OCI-LY7 (cell line): ENCODE measurements around the gene GRID2.

Experiments used
- EZH2phosphoT487 ChIP-seq: fragments of 200-600 bp; sonication (generic); IDR thresholded peaks from 2 replicates; pipeline ENCODE4 v1.6.1; 2018; ENCODE audit warnings: low read depth, borderline replicate concordance, mild to moderate bottlenecking, mixed run types, antibody characterized with exemption, low read length, moderate library complexity, mixed read lengths
- TF ChIP-seq, protein P1 (sequence below): fragments of 200-600 bp; sonication (generic); conservative IDR thresholded peaks from 2 replicates; pipeline ENCODE4 v1.5.1; 2014; ENCODE audit warnings: mild to moderate bottlenecking, antibody characterized with exemption, low read length, moderate library complexity, mixed read lengths

DNA sequence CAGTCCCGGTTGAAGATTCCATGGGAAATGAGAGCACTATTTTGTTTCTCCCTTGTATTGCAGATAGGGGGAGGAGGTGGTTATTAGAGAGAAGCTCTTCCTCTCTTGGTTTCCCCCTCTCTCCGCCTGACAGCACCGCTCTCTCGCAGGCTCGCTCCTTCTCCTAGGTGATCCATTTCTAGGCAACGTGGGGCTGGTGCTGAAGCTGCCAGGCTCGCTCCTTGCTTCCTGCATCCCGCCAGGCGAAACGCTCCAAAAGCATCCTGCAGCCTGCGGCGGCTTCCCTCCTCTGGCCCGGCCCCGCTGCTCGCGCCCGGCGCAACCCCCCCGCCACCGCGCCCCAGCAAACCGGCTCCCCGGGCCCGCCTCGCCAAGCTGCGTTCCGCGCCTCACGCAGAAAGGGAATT lies at the start of gene GRID2:
- TF ChIP-seq, protein P1, sequence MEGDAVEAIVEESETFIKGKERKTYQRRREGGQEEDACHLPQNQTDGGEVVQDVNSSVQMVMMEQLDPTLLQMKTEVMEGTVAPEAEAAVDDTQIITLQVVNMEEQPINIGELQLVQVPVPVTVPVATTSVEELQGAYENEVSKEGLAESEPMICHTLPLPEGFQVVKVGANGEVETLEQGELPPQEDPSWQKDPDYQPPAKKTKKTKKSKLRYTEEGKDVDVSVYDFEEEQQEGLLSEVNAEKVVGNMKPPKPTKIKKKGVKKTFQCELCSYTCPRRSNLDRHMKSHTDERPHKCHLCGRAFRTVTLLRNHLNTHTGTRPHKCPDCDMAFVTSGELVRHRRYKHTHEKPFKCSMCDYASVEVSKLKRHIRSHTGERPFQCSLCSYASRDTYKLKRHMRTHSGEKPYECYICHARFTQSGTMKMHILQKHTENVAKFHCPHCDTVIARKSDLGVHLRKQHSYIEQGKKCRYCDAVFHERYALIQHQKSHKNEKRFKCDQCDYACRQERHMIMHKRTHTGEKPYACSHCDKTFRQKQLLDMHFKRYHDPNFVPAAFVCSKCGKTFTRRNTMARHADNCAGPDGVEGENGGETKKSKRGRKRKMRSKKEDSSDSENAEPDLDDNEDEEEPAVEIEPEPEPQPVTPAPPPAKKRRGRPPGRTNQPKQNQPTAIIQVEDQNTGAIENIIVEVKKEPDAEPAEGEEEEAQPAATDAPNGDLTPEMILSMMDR: no peak
- no peak for TF ChIP-seq EZH2phosphoT487
